Measurements from ENCODE around the gene GNAL. TPM values are rescaled to one million over a fixed set of nuclear protein-coding genes. Genes with fewer than 3 reads are reported as not detected.
A peak's percentile ranks its signal among the peaks of the same experiment; 100 is the strongest.

Gene GNAL
- total RNA-seq, 1 donor from 2014 or later = 1.1 TPM

DNA sequence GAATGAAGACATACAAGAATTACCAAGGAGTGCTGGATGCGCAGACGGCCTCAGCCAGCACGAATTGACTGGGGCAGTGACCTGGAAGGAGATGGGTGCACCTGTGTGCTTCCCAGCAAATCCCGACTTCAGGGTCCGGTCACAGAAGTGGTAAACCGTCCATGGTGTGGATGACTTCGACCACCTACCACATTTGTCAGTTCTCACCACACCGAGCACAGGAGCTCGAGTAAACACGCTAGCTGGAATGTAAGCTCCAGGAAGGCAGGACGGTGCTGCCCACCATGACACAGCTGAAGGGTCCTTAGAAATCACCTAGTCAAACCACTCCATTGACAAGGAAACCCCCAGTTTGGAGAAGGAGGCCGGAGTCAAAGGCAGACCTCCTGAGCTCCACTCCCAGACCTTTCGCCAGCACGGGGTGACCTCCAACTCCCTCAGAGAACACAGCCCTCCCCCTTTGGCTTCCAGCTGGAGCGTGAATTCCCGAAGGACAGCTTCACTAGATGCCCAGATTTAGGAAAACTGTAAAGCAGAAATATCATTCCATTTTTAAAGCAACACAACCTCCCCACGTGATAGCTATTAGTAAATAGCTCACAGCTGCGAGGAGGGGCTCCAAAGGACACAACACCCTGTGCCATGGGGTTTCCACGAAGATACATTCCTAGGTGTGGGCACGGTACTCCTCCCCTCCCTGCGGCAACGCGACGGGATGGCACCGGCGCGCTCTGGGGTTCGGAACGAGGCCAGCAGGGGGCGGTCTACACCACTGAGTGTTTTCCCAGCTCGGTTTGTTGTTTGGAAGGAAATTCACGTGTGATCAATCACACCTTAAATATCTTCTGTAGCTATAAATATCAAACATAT, 34.1 kb upstream of the GNAL start:
- Histone ChIP-seq H3K9me3 (replicated peaks) (peaks cover 5% of the 10 kb centered on the region), H3K4me3 (no peak overlapping the region), H3K27ac (replicated peaks) (no peak overlapping the region), H3K27me3 (ENCODE audit: low read depth) (peaks cover 74% of the 10 kb centered on the region), H3K4me1 (peaks cover 6% of the 10 kb centered on the region), H3K36me3 (no peaks in the 10 kb centered on the region)
- TF ChIP-seq, protein P1, sequence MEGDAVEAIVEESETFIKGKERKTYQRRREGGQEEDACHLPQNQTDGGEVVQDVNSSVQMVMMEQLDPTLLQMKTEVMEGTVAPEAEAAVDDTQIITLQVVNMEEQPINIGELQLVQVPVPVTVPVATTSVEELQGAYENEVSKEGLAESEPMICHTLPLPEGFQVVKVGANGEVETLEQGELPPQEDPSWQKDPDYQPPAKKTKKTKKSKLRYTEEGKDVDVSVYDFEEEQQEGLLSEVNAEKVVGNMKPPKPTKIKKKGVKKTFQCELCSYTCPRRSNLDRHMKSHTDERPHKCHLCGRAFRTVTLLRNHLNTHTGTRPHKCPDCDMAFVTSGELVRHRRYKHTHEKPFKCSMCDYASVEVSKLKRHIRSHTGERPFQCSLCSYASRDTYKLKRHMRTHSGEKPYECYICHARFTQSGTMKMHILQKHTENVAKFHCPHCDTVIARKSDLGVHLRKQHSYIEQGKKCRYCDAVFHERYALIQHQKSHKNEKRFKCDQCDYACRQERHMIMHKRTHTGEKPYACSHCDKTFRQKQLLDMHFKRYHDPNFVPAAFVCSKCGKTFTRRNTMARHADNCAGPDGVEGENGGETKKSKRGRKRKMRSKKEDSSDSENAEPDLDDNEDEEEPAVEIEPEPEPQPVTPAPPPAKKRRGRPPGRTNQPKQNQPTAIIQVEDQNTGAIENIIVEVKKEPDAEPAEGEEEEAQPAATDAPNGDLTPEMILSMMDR (IDR thresholded peaks at IDR 0.05; ENCODE audit: borderline replicate concordance) = peak; percentile 81
- intact Hi-C loops (cut with micrococcal nuclease) = no loop called here
- DNase-seq = peak; percentile 52

DNA sequence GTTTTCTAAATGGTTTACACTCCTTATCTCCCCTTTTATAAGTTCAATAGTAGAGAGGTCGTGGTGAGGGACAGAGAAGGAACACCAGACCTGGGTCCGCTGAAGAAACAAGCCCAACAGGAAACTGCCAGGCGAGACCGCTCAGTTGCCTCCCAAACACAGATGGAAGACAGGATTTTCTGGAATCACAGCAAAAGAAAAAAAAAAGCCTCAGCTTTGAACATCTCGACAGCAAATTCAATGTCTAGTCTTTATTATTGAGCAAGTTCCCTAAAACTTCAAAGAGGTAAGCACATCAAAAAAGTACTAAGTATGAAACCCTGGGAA, 33.5 kb upstream of the GNAL start:
- TF ChIP-seq, protein P1 (IDR thresholded peaks at IDR 0.05; ENCODE audit: borderline replicate concordance) = peak; percentile 4

DNA sequence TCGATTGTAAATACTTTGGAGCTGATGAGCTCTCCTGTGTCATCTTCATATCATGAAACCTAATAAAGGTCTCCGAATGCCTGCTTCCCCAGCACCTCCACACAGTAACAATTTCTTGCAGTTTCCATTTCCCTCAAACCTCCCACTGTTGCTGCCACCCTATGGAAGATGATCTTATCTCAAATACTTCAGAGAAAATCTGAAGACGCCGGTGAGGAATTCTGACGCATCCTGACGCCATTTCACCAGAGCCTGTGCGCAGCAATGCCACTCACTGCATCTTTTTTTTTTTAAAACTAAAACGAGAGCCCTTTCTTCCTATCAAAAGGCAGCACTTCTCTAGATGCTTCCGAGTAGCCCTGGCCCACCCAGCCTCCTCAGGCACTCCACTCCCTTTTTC, 31.9 kb upstream of the GNAL start:
- no peak for DNase-seq
- Histone ChIP-seq H3K27me3 (ENCODE audit: low read depth) (peaks cover 96% of the 10 kb centered on the region), H3K4me1 (peaks cover 6% of the 10 kb centered on the region), H3K27ac (replicated peaks) (no peak overlapping the region), H3K9me3 (replicated peaks) (no peaks in the 10 kb centered on the region), H3K4me3 (no peak overlapping the region), H3K36me3 (no peaks in the 10 kb centered on the region)
- intact Hi-C loops (cut with micrococcal nuclease) = no loop called here
- TF ChIP-seq, protein P1 (IDR thresholded peaks at IDR 0.05; ENCODE audit: borderline replicate concordance) = no peak

More for the DNA sequence above, 33.5 kb upstream of the GNAL start:
- H3K27me3 ChIP-seq (ENCODE audit: low read depth) = peaks cover 80% of the 10 kb centered on the region
- DNase-seq = no peak
- intact Hi-C loops (cut with micrococcal nuclease) = no loop called here
- H3K36me3 ChIP-seq = no peaks in the 10 kb centered on the region
- H3K9me3 ChIP-seq (replicated peaks) = no peaks in the 10 kb centered on the region
- H3K4me1 ChIP-seq = peaks cover 6% of the 10 kb centered on the region
- H3K27ac ChIP-seq (replicated peaks) = no peak overlapping the region
- H3K4me3 ChIP-seq = no peak overlapping the region

- TF ChIP-seq, protein P1 (IDR thresholded peaks at IDR 0.05; ENCODE audit: borderline replicate concordance) = no peak
- peaks cover 99% of the 10 kb centered on the region for H3K27me3 ChIP-seq (ENCODE audit: low read depth)
Measured at GRCh38 chr18:11657554-11657953, 31.5 kb upstream of the GNAL start.

DNA sequence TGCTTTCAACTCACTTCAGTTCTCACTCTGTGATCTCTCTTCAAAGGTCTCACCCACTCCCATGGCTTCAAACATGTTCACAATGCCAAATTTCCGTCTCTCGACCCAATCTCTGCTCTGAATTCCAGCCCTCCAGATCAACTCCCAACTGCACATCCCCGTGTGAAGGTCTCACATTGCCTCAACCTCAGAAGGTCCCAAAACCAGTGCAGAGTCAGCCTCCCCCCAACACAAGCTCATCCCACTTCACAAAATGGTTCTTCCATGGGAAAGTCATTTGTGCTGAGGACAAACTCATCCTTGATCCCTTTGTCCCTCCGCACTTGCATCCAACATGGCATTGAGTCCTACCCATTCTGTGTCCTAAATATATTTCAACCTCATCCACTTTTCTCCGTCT, 31.0 kb upstream of the GNAL start:
- Histone ChIP-seq H3K27me3 (ENCODE audit: low read depth) (peaks cover 99% of the 10 kb centered on the region), H3K36me3 (no peaks in the 10 kb centered on the region), H3K4me1 (peaks cover 6% of the 10 kb centered on the region), H3K9me3 (replicated peaks) (no peaks in the 10 kb centered on the region), H3K27ac (replicated peaks) (no peak overlapping the region), H3K4me3 (no peak overlapping the region)
- no peak for DNase-seq
- intact Hi-C loops (cut with micrococcal nuclease) = no loop called here
- TF ChIP-seq, protein P1 (IDR thresholded peaks at IDR 0.05; ENCODE audit: borderline replicate concordance) = no peak

More at GRCh38 chr18:11657554-11657953, 31.5 kb upstream of the GNAL start:
- intact Hi-C loops (cut with micrococcal nuclease) = no loop called here
- Histone ChIP-seq H3K4me1 (peaks cover 6% of the 10 kb centered on the region), H3K36me3 (no peaks in the 10 kb centered on the region), H3K9me3 (replicated peaks) (no peaks in the 10 kb centered on the region), H3K4me3 (no peak overlapping the region), H3K27ac (replicated peaks) (no peak overlapping the region)
- no peak for DNase-seq

Data from left ventricle myocardium inferior (tissue), 1 donor.